Small intestine (tissue), 7 donors: ENCODE measurements around the gene KMT2C. TPM values are rescaled to one million over a fixed set of nuclear protein-coding genes. Genes with fewer than 3 reads are reported as not detected.

ENCODE experiments used
- DNase-seq, 2 donors: peaks; one replicate each; pipeline versions ENCODE4 v3.0.0 to v3.0.0-alpha.2; 2013
- FAIRE-seq: peaks from 2 replicates; lab custom pipeline; 2012; peaks lifted over from hg19 to GRCh38; lab: Jason Lieb, UNC
- H3K27ac ChIP-seq, 3 donors: one replicate each; pipeline ENCODE4 v1.5.1; 2013; ENCODE audit warnings: low read length in 2 of 3, mild to moderate bottlenecking in 2 of 3, control low read depth in 1 of 3, inconsistent platforms in 1 of 3, low read depth in 1 of 3, moderate library complexity in 1 of 3
- H3K27me3 ChIP-seq, 3 donors: one replicate each; pipeline ENCODE4 v1.6.1; 2013; ENCODE audit warnings: low read length in 3 of 3, inconsistent platforms in 1 of 3; ENCODE audit not compliant: control insufficient read depth in 3 of 3, insufficient read depth in 3 of 3
- H3K36me3 ChIP-seq, 3 donors: one replicate each; pipeline ENCODE4 v1.6.1; 2013; ENCODE audit warnings: low read length in 3 of 3, inconsistent platforms in 1 of 3, low read depth in 1 of 3, mild to moderate bottlenecking in 1 of 3, moderate library complexity in 1 of 3; ENCODE audit not compliant: control insufficient read depth in 3 of 3, insufficient read depth in 2 of 3
- H3K4me1 ChIP-seq, 3 donors: one replicate each; pipeline ENCODE4 v1.6.1; 2013; ENCODE audit warnings: low read length in 2 of 3, inconsistent platforms in 1 of 3, low read depth in 1 of 3, mild to moderate bottlenecking in 1 of 3, moderate library complexity in 1 of 3; ENCODE audit not compliant: control insufficient read depth in 3 of 3, insufficient read depth in 2 of 3
- H3K4me3 ChIP-seq, 3 donors: one replicate each; pipeline ENCODE4 v1.5.1; 2013; ENCODE audit warnings: low read length in 3 of 3, control low read depth in 1 of 3, inconsistent platforms in 1 of 3, low read depth in 1 of 3, mild to moderate bottlenecking in 1 of 3, moderate library complexity in 1 of 3
- H3K9me3 ChIP-seq, 2 donors: one replicate each; pipeline ENCODE4 v1.6.1; 2013; ENCODE audit warnings: low read depth in 1 of 2, low read length in 1 of 2; ENCODE audit not compliant: control insufficient read depth in 2 of 2, insufficient read depth in 1 of 2
- WGBS, 3 donors: extraction: QIAGEN DNeasy Blood & Tissue Kit; methylation state at CpG; one replicate each; pipeline ENCODE4 v1.1.7; 2013; 5-methylcytosine and 5-hydroxymethylcytosine counted together
- polyA plus RNA-seq, 4 donors: library from polyadenylated mRNA; stranded (reverse) in 3 of 4; unstranded in 1 of 4; fragments of 200-250 nt in 3 of 4; fragments of 120-200 nt in 1 of 4; gene quantifications; one replicate each; pipeline versions ENCODE4 v1.2.1 to v1.2.3, GENCODE V29; 2013
- donor health status: healthy with polysubstance abuse.
- donor health status: control.
- donor health status: control.
- donor health status: Bipolar disorder and iron deficiency.
- donor health status: healthy.

Gene KMT2C
- polyA plus RNA-seq, 4 donors: 5.7 to 34.8 (median 8.6) TPM

DNA sequence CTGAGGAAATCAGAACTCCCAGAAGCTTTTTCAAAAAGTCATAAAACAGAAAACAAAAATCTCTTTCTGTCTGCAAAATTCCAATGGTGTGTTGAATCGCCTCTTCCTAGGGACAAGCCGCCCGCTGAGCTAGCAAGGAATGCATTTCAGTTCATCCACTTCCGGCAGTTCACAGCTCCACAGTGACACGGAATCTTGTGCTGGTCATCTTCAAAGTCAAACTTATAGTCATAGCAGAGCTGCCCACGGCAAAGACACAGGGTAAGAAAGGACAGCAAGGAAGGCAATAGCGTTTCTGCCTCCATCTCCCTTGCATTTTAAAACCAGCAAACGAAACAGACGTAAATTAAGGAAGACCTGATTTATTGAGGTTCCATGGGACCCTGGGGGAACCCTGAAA lies 299.1 kb downstream of the KMT2C start:
- Histone ChIP-seq H3K27me3 (no peaks in the 10 kb centered on the region), H3K4me1 (peaks cover 0 to 2% (median 0%) of the 10 kb centered on the region in 3 donors), H3K9me3 (no peaks in the 10 kb centered on the region), H3K27ac (no peak overlapping the region), H3K36me3 (peaks cover 13 to 70% (median 13%) of the 10 kb centered on the region in 3 donors), H3K4me3 (no peak overlapping the region)
- WGBS, 3 donors: 74 to 92% (median 89%) methylated on average over 9 of the region's 9 CpGs
- no peak for DNase-seq
- FAIRE-seq: no peak

DNA sequence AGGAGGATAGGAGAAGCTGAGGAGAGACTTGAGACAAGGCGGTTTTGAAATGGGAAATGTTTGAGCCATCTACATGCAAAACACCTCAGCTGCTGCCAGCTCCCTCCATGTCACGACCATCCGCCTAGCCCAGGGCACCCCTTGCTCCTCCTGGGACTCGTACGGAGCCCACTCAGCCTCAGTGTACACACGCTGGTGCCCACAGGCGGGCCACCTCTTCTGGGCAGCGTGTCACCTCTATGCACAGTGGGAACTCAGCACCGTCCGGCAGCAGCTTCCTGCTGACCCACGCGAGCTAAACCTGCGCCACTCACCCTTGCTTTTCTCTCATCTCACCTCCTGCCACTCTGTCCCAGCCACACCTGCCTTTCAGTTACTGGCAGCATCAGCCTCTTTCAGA lies 302.0 kb downstream of the KMT2C start:
- WGBS, 3 donors: 92 to 98% (median 95%) methylated on average over 11 to 13 of the region's 13 CpGs
- Histone ChIP-seq H3K27ac (no peak overlapping the region), H3K27me3 (no peaks in the 10 kb centered on the region), H3K4me3 (no peak overlapping the region), H3K9me3 (peaks cover 0 to 8% of the 10 kb centered on the region in 2 donors), H3K36me3 (peaks cover 14 to 69% (median 20%) of the 10 kb centered on the region in 3 donors), H3K4me1 (peaks cover 0 to 2% (median 0%) of the 10 kb centered on the region in 3 donors)
- DNase-seq (no peak), FAIRE-seq (no peak)

DNA sequence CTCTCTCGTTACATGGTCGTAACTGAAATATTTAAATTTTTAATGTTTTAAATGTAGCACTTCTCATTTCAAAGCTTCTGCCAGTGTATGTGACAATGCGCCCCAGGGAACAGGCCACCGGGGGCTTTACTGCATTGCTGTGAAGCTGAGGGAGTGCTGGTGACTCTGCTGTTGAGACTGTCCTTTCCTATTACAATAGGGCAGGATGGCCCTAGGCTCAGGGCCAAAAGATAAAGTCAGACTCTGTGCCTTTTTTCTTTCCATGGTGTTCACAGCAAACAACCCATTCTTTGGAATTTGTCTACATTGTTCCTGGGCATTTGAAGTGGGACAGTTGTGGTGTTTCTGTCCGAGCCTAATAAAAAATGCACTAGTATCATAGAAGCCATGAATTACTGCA lies 303.0 kb downstream of the KMT2C start:
- 86 to 95% (median 93%) methylated on average over 5 of the region's 5 CpGs for WGBS, 3 donors
- peaks cover 14 to 70% (median 15%) of the 10 kb centered on the region in 3 donors for H3K36me3 ChIP-seq
- H3K4me3 ChIP-seq: no peak overlapping the region
- H3K27me3 ChIP-seq: no peaks in the 10 kb centered on the region
- peaks cover 0 to 2% (median 0%) of the 10 kb centered on the region in 3 donors for H3K4me1 ChIP-seq
- FAIRE-seq: no peak
- H3K9me3 ChIP-seq: peaks cover 0 to 11% of the 10 kb centered on the region in 2 donors
- DNase-seq: no peak
- H3K27ac ChIP-seq: no peak overlapping the region

GRCh38 chr7:152131981-152132494 lies 303.8 kb downstream of the KMT2C start:
- WGBS, 3 donors: 90 to 93% (median 92%) methylated on average over 12 of the region's 12 CpGs
- FAIRE-seq (no peak), DNase-seq (no peak)
- Histone ChIP-seq H3K9me3 (peaks cover 0 to 11% of the 10 kb centered on the region in 2 donors), H3K27me3 (no peaks in the 10 kb centered on the region), H3K4me1 (peaks cover 0 to under 1% (median 0%) of the 10 kb centered on the region in 3 donors), H3K36me3 (peaks cover 14 to 69% (median 14%) of the 10 kb centered on the region in 3 donors), H3K4me3 (no peak overlapping the region), H3K27ac (no peak overlapping the region)

- H3K27ac ChIP-seq: no peak overlapping the region
- no peak overlapping the region for H3K4me3 ChIP-seq
- peaks cover 14 to 66% (median 14%) of the 10 kb centered on the region in 3 donors for H3K36me3 ChIP-seq
- H3K9me3 ChIP-seq: peaks cover 0 to 11% of the 10 kb centered on the region in 2 donors
- no peak for FAIRE-seq
- no peaks in the 10 kb centered on the region for H3K4me1 ChIP-seq
- no peaks in the 10 kb centered on the region for H3K27me3 ChIP-seq
- DNase-seq: no peak
- 94 to 97% (median 96%) methylated on average over 37 of the region's 37 CpGs for WGBS, 3 donors
Observed at GRCh38 chr7:152130658-152131590, 304.9 kb downstream of the KMT2C start.

DNA sequence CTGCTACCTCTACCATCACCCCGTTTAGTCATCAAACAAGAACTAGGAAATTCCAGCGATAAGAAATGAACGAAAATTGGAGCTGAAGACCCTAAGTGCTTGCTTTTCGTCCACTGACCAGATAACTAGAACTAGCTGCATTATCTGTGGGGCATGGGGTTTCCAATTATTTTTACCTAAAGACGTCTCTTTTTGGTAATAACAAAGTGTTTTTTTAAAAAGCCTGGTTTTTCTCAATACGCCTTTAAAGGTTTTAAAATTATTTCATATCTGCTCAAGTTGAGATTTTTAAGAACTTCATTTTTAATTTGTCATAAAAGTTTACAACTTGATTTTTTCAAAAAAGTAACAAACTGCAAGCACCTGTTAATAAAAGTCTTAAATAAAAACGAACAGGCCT lies 306.1 kb downstream of the KMT2C start:
- 96 to 97% (median 96%) methylated on average over 7 of the region's 7 CpGs for WGBS, 3 donors
- FAIRE-seq: no peak
- H3K9me3 ChIP-seq: peaks cover 0 to 15% of the 10 kb centered on the region in 2 donors

GRCh38 chr7:152128741-152129461 lies 306.9 kb downstream of the KMT2C start:
- no peaks in the 10 kb centered on the region for H3K27me3 ChIP-seq
- no peak overlapping the region for H3K27ac ChIP-seq
- H3K36me3 ChIP-seq: peaks cover 19 to 68% (median 20%) of the 10 kb centered on the region in 3 donors
- no peak for DNase-seq
- no peaks in the 10 kb centered on the region for H3K4me1 ChIP-seq
- peaks cover 0 to 21% of the 10 kb centered on the region in 2 donors for H3K9me3 ChIP-seq
- FAIRE-seq: no peak
- H3K4me3 ChIP-seq: no peak overlapping the region
- WGBS, 3 donors: 97 to 98% (median 97%) methylated on average over 53 to 60 of the region's 60 CpGs

More for the DNA sequence above, 306.1 kb downstream of the KMT2C start:
- no peak for DNase-seq
- peaks cover 14 to 67% (median 14%) of the 10 kb centered on the region in 3 donors for H3K36me3 ChIP-seq
- H3K4me3 ChIP-seq: no peak overlapping the region
- no peaks in the 10 kb centered on the region for H3K27me3 ChIP-seq
- no peaks in the 10 kb centered on the region for H3K4me1 ChIP-seq
- H3K27ac ChIP-seq: no peak overlapping the region

DNA sequence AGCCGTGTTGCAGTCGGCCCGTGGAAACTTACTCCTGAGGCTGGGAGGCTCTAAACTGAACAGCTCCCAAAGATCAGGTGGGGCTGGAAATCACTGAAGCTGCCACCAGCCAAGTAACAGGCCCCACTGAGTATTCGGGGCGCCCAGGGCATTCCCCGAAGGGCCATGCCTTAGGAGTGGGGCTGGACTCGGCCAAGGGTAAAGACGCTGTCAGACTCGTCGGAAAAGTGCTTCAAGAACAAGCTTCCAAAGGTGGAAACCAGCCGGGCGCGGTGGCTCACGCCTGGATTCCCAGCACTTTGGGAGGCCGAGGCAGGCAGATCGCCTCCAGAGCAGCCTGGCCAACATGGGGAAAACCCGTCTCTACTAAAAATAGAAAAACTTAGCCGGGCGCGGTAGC lies 307.6 kb downstream of the KMT2C start:
- FAIRE-seq: no peak
- Histone ChIP-seq H3K4me3 (no peak overlapping the region), H3K27ac (no peak overlapping the region), H3K36me3 (peaks cover 19 to 64% (median 22%) of the 10 kb centered on the region in 3 donors), H3K27me3 (no peaks in the 10 kb centered on the region), H3K9me3 (peaks cover 0 to 24% of the 10 kb centered on the region in 2 donors), H3K4me1 (no peaks in the 10 kb centered on the region)
- WGBS, 3 donors: 96 to 99% (median 97%) methylated on average over 20 of the region's 20 CpGs
- no peak for DNase-seq
